ENCODE data around the gene FAM53C. TPM values are rescaled to one million over a fixed set of nuclear protein-coding genes. Genes with fewer than 3 reads are reported as not detected.

The FAM53C gene
- total and polyA plus RNA-seq, 9 donors = 25.8 to 38.8 (median 35.6) TPM

GRCh38 chr5:138360941-138361452 lies 22.9 kb downstream of the FAM53C start:
- Histone ChIP-seq H3K4me1 (ENCODE audit: control insufficient read depth, insufficient read depth, low read length) (no peaks in the 10 kb centered on the region), H3K9me3 (replicated peaks; ENCODE audit: control insufficient read depth, low read depth, low read length) (no peaks in the 10 kb centered on the region), H3K4me3 (ENCODE audit: low read length) (no peak overlapping the region), H3K36me3 (ENCODE audit: control insufficient read depth, insufficient read depth, low read length) (peaks cover 2% of the 10 kb centered on the region), H3K27ac (ENCODE audit: low read length) (no peak overlapping the region), H3K27me3 (ENCODE audit: control insufficient read depth, insufficient read depth, low read length) (no peaks in the 10 kb centered on the region)
- no peak for DNase-seq
- WGBS (ENCODE audit: insufficient coverage) = no CpG with 5 or more reads among the region's 1 CpG

GRCh38 chr5:138364576-138364975 lies 26.5 kb downstream of the FAM53C start:
- no peak for DNase-seq
- H3K4me1 ChIP-seq (ENCODE audit: control insufficient read depth, insufficient read depth, low read length) = peaks cover 4% of the 10 kb centered on the region
- H3K9me3 ChIP-seq (replicated peaks; ENCODE audit: control insufficient read depth, low read depth, low read length) = no peaks in the 10 kb centered on the region
- no peak overlapping the region for H3K27ac ChIP-seq (ENCODE audit: low read length)
- H3K27me3 ChIP-seq (ENCODE audit: control insufficient read depth, insufficient read depth, low read length) = no peaks in the 10 kb centered on the region
- H3K36me3 ChIP-seq (ENCODE audit: control insufficient read depth, insufficient read depth, low read length) = peaks cover 2% of the 10 kb centered on the region
- no CpG with 5 or more reads among the region's 1 CpG for WGBS (ENCODE audit: insufficient coverage)
- H3K4me3 ChIP-seq (ENCODE audit: low read length) = no peak overlapping the region

GRCh38 chr5:138366632-138367382 lies 28.7 kb downstream of the FAM53C start:
- no peaks in the 10 kb centered on the region for H3K36me3 ChIP-seq (ENCODE audit: control insufficient read depth, insufficient read depth, low read length)
- WGBS (ENCODE audit: insufficient coverage) = 62% methylated on average over 3 of the region's 4 CpGs
- no peaks in the 10 kb centered on the region for H3K9me3 ChIP-seq (replicated peaks; ENCODE audit: control insufficient read depth, low read depth, low read length)
- no peak overlapping the region for H3K4me3 ChIP-seq (ENCODE audit: low read length)
- H3K27me3 ChIP-seq (ENCODE audit: control insufficient read depth, insufficient read depth, low read length) = no peaks in the 10 kb centered on the region
- no peak for DNase-seq
- peaks cover 4% of the 10 kb centered on the region for H3K4me1 ChIP-seq (ENCODE audit: control insufficient read depth, insufficient read depth, low read length)
- H3K27ac ChIP-seq (ENCODE audit: low read length) = peak overlapping the region; percentile 49

DNA sequence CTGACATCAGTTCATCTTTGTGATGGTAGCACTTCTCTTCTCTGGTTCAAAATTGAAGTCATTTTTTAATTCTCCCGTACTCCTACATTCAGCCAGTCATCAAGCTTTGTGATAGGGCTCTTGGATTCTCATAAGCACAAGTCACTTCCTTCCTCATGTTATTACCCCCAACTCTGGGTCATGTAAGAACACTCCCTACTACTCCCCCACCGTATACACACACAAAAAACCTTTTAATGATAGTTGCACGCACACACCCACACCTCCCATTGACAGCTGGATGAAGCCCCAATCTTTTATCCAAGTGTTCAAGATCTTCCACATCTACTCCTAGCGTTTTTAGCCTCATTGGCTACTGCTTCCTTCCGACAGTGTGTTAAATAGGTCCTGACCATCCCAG lies 31.2 kb downstream of the FAM53C start:
- peaks cover 8% of the 10 kb centered on the region for H3K36me3 ChIP-seq (ENCODE audit: control insufficient read depth, insufficient read depth, low read length)
- WGBS (ENCODE audit: insufficient coverage) = 68% methylated on average over 5 of the region's 5 CpGs
- no peak for DNase-seq
- peaks cover 4% of the 10 kb centered on the region for H3K4me1 ChIP-seq (ENCODE audit: control insufficient read depth, insufficient read depth, low read length)
- no peaks in the 10 kb centered on the region for H3K27me3 ChIP-seq (ENCODE audit: control insufficient read depth, insufficient read depth, low read length)
- H3K9me3 ChIP-seq (replicated peaks; ENCODE audit: control insufficient read depth, low read depth, low read length) = no peaks in the 10 kb centered on the region
- H3K4me3 ChIP-seq (ENCODE audit: low read length) = no peak overlapping the region
- H3K27ac ChIP-seq (ENCODE audit: low read length) = peak overlapping the region; percentile 31

GRCh38 chr5:138369706-138370105 lies 31.6 kb downstream of the FAM53C start:
- peaks cover 4% of the 10 kb centered on the region for H3K4me1 ChIP-seq (ENCODE audit: control insufficient read depth, insufficient read depth, low read length)
- peak overlapping the region; percentile 31 for H3K27ac ChIP-seq (ENCODE audit: low read length)
- peaks cover 9% of the 10 kb centered on the region for H3K36me3 ChIP-seq (ENCODE audit: control insufficient read depth, insufficient read depth, low read length)
- no peaks in the 10 kb centered on the region for H3K27me3 ChIP-seq (ENCODE audit: control insufficient read depth, insufficient read depth, low read length)
- WGBS (ENCODE audit: insufficient coverage) = no CpG with 5 or more reads among the region's 2 CpGs
- no peaks in the 10 kb centered on the region for H3K9me3 ChIP-seq (replicated peaks; ENCODE audit: control insufficient read depth, low read depth, low read length)
- H3K4me3 ChIP-seq (ENCODE audit: low read length) = no peak overlapping the region
- peak; percentile 47 for DNase-seq

DNA sequence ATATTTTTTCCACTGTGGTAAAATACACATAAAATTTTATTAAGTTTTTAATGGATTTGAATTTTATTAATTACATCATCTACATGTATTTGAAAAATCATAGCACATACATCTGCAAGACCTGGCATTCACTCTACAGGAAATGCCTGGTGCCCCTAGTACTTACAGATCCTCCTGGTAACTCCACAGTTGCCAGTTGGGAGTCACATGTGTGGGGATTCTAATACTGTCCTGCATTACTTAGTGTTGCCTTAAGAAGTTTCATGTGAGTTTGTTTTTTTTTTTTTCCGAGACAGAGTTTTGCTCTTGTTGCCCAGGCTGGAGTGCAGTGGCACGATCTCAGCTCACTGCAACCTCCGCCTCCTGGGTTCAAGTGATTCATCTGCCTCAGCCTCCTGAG lies 32.5 kb downstream of the FAM53C start:
- no peak overlapping the region for H3K4me3 ChIP-seq (ENCODE audit: low read length)
- no peak overlapping the region for H3K27ac ChIP-seq (ENCODE audit: low read length)
- no peaks in the 10 kb centered on the region for H3K9me3 ChIP-seq (replicated peaks; ENCODE audit: control insufficient read depth, low read depth, low read length)
- WGBS (ENCODE audit: insufficient coverage) = no CpG with 5 or more reads among the region's 3 CpGs
- H3K36me3 ChIP-seq (ENCODE audit: control insufficient read depth, insufficient read depth, low read length) = peaks cover 11% of the 10 kb centered on the region
- H3K4me1 ChIP-seq (ENCODE audit: control insufficient read depth, insufficient read depth, low read length) = peaks cover 4% of the 10 kb centered on the region
- no peak for DNase-seq
- H3K27me3 ChIP-seq (ENCODE audit: control insufficient read depth, insufficient read depth, low read length) = no peaks in the 10 kb centered on the region

DNA sequence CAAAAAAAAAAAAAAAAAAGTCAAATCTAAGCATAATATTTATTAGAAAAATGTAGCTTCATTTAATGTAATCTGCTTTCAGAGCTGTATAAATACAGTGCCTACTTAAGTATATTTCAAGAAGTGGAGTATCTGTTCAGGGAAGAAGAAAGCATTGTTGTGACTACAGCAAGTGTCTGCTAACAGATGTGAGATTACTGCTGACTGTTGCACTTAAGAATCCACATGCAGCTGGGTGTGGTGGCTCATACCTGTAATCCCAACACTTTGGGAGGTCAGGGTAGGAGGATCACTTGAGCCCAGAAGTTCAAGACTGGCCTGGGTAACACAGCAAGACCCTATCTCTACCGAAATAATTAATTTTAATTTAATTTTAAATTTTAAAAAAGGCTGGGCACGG lies 33.4 kb downstream of the FAM53C start:
- 80% methylated on average over 1 of the region's 2 CpGs for WGBS (ENCODE audit: insufficient coverage)
- no peak overlapping the region for H3K27ac ChIP-seq (ENCODE audit: low read length)
- H3K4me1 ChIP-seq (ENCODE audit: control insufficient read depth, insufficient read depth, low read length) = peaks cover 1% of the 10 kb centered on the region
- DNase-seq = no peak
- no peak overlapping the region for H3K4me3 ChIP-seq (ENCODE audit: low read length)
- peaks cover 18% of the 10 kb centered on the region for H3K36me3 ChIP-seq (ENCODE audit: control insufficient read depth, insufficient read depth, low read length)
- H3K27me3 ChIP-seq (ENCODE audit: control insufficient read depth, insufficient read depth, low read length) = no peaks in the 10 kb centered on the region
- no peaks in the 10 kb centered on the region for H3K9me3 ChIP-seq (replicated peaks; ENCODE audit: control insufficient read depth, low read depth, low read length)

GRCh38 chr5:138372225-138372624 lies 34.2 kb downstream of the FAM53C start:
- H3K4me1 ChIP-seq (ENCODE audit: control insufficient read depth, insufficient read depth, low read length) = no peaks in the 10 kb centered on the region
- H3K27ac ChIP-seq (ENCODE audit: low read length) = no peak overlapping the region
- no peaks in the 10 kb centered on the region for H3K9me3 ChIP-seq (replicated peaks; ENCODE audit: control insufficient read depth, low read depth, low read length)
- H3K36me3 ChIP-seq (ENCODE audit: control insufficient read depth, insufficient read depth, low read length) = peaks cover 18% of the 10 kb centered on the region
- H3K27me3 ChIP-seq (ENCODE audit: control insufficient read depth, insufficient read depth, low read length) = no peaks in the 10 kb centered on the region
- no peak for DNase-seq
- WGBS (ENCODE audit: insufficient coverage) = no CpG with 5 or more reads among the region's 1 CpG
- no peak overlapping the region for H3K4me3 ChIP-seq (ENCODE audit: low read length)

GRCh38 chr5:138372653-138373052 lies 34.6 kb downstream of the FAM53C start:
- Histone ChIP-seq H3K27ac (ENCODE audit: low read length) (no peak overlapping the region), H3K27me3 (ENCODE audit: control insufficient read depth, insufficient read depth, low read length) (no peaks in the 10 kb centered on the region), H3K4me3 (ENCODE audit: low read length) (no peak overlapping the region), H3K4me1 (ENCODE audit: control insufficient read depth, insufficient read depth, low read length) (no peaks in the 10 kb centered on the region), H3K36me3 (ENCODE audit: control insufficient read depth, insufficient read depth, low read length) (peaks cover 23% of the 10 kb centered on the region), H3K9me3 (replicated peaks; ENCODE audit: control insufficient read depth, low read depth, low read length) (no peaks in the 10 kb centered on the region)
- no peak for DNase-seq
- 60% methylated on average over 1 of the region's 5 CpGs for WGBS (ENCODE audit: insufficient coverage)

- Histone ChIP-seq H3K27ac (ENCODE audit: low read length) (no peak overlapping the region), H3K36me3 (ENCODE audit: control insufficient read depth, insufficient read depth, low read length) (peaks cover 46% of the 10 kb centered on the region)
- WGBS (ENCODE audit: insufficient coverage) = 100% methylated on average over 1 of the region's 8 CpGs
These were observed 44.3 kb downstream of the FAM53C start for GRCh38 chr5:138382347-138382746.

More at GRCh38 chr5:138382347-138382746, 44.3 kb downstream of the FAM53C start:
- no peak overlapping the region for H3K4me3 ChIP-seq (ENCODE audit: low read length)
- no peaks in the 10 kb centered on the region for H3K9me3 ChIP-seq (replicated peaks; ENCODE audit: control insufficient read depth, low read depth, low read length)
- H3K4me1 ChIP-seq (ENCODE audit: control insufficient read depth, insufficient read depth, low read length) = no peaks in the 10 kb centered on the region
- no peak for DNase-seq
- H3K27me3 ChIP-seq (ENCODE audit: control insufficient read depth, insufficient read depth, low read length) = no peaks in the 10 kb centered on the region

All from muscle of leg (tissue), 11 donors.